T47D (cell line): Measurements from ENCODE around the gene GALNT2.

ENCODE experiments used
- DNase-seq, 2 experiments: peaks; one replicate each; pipeline versions ENCODE4 v3.0.0 to v3.0.0-alpha.2; 2011 to 2012; ENCODE audit warnings: low read depth in 1 of 2, low spot score in 1 of 2
- JUND ChIP-seq: IDR thresholded peaks from 2 replicates; pipeline ENCODE4 v1.6.1; 2012; ENCODE audit warnings: low read depth
- in situ Hi-C: cut with HindIII; loops from 2 replicates; pipeline ENCODE4 v1.10.0; 2016; ENCODE audit warnings: low sequenced_read_pairs, low pct_unique_long_range_greater_than_20kb

The GALNT2 gene

DNA sequence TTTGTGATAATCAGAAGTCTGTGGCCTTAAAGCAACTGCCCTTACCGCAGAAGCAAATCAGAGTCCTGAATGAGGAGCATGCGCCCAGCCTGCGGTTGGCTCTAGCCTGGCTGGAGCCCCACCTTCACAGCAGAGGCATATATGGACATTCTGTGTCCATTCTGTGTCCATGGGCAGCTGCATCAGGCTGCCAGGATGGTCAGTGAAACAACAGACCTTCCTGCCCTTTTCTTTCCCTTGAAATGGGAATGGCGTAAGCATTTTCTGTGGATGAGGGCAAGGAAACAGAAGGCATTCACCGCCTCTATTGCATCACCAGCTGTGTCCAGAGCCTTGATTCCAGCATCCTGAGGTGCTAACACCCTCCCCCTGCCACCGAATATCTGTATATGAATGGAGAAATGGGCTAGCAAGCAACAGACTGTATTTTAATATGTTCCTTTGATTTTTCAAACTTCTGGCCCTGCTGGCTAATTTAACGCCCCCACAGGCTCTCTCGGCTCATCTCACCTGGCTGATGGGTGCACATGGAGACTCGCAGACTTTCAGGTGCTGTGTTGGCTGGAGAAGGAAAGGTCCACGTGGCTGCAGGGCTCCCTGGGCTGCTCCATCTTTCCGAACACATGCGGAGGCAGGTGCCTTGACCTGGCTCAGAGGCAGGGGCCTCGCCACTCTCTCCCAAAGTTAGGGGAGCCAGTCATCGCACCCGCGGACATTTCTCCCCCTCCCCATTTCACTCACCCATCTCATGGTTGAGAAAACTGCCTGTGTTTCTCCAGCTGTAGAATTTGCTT, 159.2 kb downstream of the GALNT2 start:
- TF ChIP-seq JUND, result no peak
- in situ Hi-C loops, result no loop called here
- DNase-seq, result no peak

DNA sequence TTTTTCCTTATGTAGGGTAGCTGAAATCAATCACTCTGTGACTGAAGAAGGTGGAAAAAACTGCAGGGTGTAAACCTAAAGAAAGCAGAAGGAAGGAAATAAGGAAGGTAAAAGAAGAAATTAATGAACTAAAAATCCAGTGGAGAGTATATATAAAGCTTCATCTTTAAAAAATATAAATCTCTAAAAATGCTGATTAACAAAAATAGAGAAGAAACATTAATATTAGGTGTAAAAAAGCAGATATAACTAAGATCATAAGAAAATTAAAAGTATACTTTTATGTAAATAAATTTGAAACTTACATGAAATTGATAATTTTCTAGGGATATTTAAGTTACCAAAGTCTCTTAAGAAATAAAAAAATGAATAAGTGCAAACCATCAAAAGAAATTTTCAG, 159.8 kb downstream of the GALNT2 start:
- no peak for TF ChIP-seq JUND
- in situ Hi-C loops, result no loop called here

DNA sequence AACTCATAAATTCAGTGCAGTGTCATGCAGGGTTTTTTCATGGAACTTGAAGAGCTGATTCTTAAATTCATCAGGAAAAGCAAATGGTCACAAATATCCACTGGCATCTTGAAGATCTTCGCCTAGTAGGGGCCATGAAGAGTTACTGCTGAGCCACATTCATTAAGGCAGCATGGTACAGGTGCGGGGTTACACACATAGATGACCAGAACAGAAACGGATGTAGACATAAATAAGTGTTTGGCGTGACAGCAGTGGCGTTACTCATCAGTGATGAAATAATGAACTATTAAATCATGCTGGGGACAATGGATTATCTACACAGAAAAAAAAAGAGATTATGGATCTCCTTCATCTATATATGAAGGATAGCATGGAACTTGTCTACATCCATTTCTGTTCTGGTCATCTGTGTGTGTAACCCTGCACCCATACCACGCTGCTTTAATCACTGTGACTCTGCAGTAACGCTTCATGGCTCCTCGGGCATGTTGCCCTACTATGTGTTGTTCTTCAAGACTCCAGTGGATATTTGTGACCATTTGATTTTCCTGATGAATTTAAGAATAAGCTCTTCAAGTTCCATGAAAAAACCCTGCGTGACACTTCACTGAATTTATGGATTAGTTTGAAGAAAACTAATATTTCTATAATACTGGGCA, 161.3 kb downstream of the GALNT2 start:
- no peak for TF ChIP-seq JUND
- no peak for DNase-seq
- in situ Hi-C loops, result no loop called here

More for the DNA sequence above, 159.8 kb downstream of the GALNT2 start:
- no peak for DNase-seq

DNA sequence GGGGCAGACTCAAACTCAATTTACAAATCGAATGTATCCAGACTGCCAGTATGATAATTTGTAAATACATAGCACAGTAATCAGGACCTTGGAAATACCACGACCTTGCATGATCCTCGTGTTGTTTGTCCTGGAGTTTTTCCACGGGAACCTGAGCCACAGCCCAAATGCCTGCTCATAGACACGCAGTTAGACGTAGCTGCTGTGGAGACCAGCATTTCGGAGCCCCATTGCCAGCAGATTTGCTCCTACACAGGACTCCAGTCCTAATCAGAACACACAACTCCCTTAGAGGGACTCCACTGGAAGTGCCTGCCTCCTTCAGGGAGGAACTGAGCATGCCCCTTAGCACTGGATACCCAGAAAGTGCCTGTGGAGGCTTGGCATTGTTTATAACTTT, 163.2 kb downstream of the GALNT2 start:
- no peak for DNase-seq
- in situ Hi-C loops, result no loop called here
- no peak for TF ChIP-seq JUND

DNA sequence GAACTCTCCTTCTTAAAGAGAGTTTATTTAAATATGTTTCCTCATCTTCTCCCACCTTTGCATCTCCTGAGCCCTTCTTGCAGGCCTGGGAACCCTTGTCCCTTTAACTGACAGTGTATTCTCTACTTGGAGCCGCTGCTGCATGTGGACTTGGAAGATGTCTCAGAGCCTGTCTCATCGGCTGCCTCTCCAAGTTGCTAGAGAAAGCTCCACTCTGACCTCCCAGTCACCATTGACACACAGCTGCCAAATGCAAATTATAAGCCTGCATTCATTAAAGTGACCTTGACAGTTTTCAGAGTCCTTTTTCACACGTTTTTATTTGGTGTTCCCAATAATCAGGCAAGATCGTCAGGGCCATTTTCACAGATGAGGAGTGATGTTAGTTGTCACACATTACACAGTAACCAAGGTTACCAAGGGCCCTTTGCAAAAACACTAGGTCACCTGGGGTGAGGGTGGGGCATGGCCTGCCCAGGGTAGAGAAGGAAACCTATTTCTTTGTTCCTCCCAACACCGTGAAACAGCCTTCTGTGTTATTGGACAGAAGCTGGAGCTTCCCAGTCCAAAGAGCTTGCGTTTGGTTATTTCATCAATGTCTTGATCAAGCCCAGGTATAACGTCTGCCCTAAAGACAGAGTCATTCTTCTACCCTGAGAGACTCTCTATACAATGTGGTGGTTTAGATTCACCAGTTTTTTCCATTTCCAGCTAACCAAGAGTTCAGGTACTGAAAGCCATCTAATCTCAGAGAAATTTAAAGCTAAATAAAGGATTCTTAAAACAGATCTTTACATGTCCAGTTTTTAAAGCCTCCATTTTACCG, 164.1 kb downstream of the GALNT2 start:
- no peak for TF ChIP-seq JUND
- DNase-seq, result no peak
- in situ Hi-C loops, result no loop called here

DNA sequence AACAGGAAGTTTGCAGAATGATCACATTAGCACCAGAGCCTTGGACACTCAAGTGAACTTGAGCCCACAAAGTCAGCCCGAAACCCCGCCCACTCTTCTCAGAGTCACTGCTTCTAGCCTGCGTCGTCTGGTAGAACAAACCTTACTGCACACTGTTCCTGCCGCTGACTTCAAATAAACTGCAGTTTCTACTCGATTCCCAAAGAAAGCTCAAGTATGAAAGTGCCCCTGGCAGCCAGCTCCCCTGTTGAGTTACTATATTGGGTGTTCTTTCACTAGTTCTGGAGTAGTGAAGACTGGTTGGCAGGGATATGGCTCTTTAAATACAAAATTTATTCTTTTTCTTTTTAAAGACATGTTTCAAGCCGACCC, 164.7 kb downstream of the GALNT2 start:
- TF ChIP-seq JUND, result no peak
- no peak for DNase-seq
- in situ Hi-C loops, result no loop called here

DNA sequence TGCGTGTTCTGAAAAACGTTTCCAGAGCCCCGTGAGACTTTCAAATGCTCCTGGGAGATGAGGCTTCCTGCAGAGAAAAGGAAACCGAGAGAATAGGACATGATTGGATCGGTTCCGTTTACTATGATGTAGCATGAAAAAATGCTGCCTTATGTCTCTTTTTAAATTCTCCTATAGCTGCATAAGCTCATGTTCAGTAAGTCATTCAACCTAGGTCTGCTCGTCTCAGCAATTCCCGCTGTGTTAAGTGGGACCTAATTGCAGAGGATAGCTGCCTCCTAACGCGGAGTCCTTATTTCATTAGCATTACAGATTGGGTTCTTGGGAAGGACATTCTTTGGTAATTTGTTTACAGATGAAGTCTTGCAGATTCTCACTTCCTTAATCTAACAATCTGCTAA, 165.3 kb downstream of the GALNT2 start:
- no peak for DNase-seq
- in situ Hi-C loops, result no loop called here
- TF ChIP-seq JUND, result no peak

DNA sequence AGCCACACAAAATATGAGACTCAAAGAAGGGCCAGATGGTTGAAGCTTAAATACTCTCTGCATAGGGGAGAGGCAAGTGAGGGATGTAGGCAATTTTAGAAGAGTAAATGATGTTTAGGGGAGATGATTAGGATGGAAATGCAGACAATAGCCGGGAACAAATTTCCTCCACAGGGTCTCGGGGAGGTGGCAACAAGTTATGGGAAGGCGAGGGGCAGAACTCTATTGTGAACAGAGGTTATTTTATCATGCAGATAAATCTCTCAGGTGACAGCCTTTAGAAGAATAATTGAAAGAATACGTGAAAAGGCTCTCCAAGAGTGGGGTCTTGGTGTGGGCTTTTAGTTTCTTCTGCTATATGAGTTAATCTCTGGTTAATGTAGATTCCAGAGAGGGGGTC, 166.7 kb downstream of the GALNT2 start:
- no peak for DNase-seq
- in situ Hi-C loops, result no loop called here
- TF ChIP-seq JUND, result no peak

DNA sequence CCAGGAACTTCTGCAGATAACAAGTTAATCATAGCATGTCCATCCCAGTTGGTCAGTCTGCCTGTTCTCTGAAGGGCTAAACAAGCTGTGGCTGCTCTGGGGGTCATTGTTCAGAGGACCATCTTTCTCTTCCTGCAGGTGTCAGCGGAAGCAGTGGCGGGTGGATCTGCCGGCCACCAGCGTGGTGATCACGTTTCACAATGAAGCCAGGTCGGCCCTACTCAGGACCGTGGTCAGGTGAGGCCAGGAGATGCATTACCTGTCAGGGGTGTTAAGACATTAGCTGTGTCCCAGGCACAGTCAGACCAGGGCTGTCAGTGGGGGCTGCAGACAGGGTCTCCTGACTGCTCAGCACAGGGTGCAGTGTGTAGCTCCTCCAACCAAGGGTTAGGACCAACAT, 168.8 kb downstream of the GALNT2 start:
- no peak for DNase-seq
- in situ Hi-C loops, result no loop called here
- TF ChIP-seq JUND, result no peak

DNA sequence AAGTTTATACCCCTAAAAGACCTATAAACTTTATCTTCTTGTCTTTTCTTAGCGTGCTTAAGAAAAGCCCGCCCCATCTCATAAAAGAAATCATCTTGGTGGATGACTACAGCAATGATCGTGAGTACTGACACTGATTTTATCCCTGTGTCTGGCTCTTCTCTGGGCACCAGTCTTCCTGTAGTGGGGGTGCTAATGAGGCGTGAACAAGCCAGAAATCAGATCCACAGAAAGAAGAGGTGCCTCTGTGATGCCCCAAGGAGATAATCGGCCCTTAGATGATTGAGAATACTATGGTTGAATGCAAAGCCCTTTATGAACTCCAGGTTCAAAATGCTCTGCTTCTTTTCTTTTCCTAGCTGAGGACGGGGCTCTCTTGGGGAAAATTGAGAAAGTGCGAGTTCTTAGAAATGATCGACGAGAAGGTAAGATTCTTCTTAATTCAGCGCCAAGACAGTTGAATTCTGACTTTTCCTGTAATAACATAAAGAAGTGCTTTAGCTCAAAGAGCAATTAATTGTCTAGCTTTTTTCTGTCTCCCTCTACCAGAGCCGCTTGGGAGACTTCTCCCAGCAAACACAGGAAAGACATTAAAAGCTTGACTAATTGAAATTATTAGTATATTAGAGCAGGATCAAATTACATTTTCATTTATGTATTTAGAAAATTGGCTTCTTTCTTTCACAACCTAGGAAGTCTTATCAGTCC, 169.4 kb downstream of the GALNT2 start:
- no peak for DNase-seq
- no peak for TF ChIP-seq JUND
- in situ Hi-C loops, result no loop called here

DNA sequence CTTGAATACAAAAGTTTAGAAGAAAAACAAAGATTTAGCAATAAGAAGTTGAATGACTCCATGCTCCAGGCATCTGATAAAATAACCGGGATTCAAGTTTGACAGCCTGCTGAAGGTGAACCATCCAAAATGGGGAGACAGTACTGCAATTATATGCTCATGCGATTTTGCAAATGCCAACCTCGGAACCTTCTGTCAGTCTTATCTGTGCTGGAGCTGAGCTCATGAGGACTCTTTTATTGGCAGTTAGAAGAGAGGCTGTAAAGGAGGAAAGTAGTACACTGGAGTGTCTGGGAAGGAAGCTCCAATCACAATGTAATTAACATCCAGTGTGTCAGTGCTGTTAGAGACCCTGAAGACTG, 170.0 kb downstream of the GALNT2 start:
- no peak for TF ChIP-seq JUND
- DNase-seq, result no peak
- in situ Hi-C loops, result no loop called here

DNA sequence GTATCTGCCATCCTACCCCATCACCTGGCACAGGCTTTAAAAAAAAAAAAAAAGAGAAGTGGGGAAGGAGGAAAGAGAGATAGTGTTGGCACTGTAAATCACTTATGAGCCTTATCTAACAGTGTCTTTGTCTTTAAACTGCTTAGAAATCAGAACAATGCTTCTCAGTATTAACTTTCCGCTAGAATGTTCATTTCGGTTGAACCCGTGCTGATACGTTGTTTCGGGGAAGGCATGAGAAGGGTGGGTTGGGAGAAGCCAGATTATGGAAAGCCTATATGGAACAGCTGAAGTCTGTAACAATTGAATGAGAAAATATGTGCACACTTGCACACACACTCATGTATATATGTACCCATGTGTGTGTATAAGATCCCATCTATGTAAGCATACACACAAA, 170.8 kb downstream of the GALNT2 start:
- TF ChIP-seq JUND, result no peak
- in situ Hi-C loops, result no loop called here
- no peak for DNase-seq
